HG03439 (cell line): ENCODE data around the gene ZNF563.

Experiments
- ATAC-seq: cut with Tn5 transposase; IDR thresholded peaks from one replicate; pipeline ENCODE4 v1.9.1; 2021; ENCODE audit warnings: mild to moderate bottlenecking, moderate library complexity; ENCODE audit not compliant: unreplicated experiment

ZNF563 gene

GRCh38 chr19:12294249-12295158 is 38.9 kb downstream of the ZNF563 start, which contains the start of gene ZNF44:
Gene ZNF44, minus strand, starts transcription at chr19:12294883. Its CDS starts 189 bp downstream, at chr19:12294694.
- ATAC-seq = peak; percentile 93

- peak; percentile 53 for ATAC-seq
These were observed 39.6 kb downstream of the ZNF563 start for GRCh38 chr19:12293777-12294248.

GRCh38 chr19:12289790-12290065 is 43.7 kb downstream of the ZNF563 start:
- ATAC-seq = no peak

GRCh38 chr19:12287958-12288500 is 45.4 kb downstream of the ZNF563 start:
- ATAC-seq = no peak

GRCh38 chr19:12284631-12285030 is 48.8 kb downstream of the ZNF563 start:
- ATAC-seq = no peak

GRCh38 chr19:12284226-12284625 is 49.2 kb downstream of the ZNF563 start:
- ATAC-seq = no peak

- no peak for ATAC-seq
These were observed 54.7 kb downstream of the ZNF563 start for GRCh38 chr19:12278713-12279112.

- ATAC-seq = no peak
These were observed 60.2 kb downstream of the ZNF563 start for GRCh38 chr19:12272980-12273901.

- ATAC-seq = no peak
These were observed 61.0 kb downstream of the ZNF563 start for GRCh38 chr19:12272386-12272785.

GRCh38 chr19:12270854-12271253 is 62.6 kb downstream of the ZNF563 start:
- no peak for ATAC-seq
